Activated naive CD4-positive, alpha-beta T cell treated with anti-CD3 and anti-CD28 coated beads, Interleukin-2, amount 10 ng/mL, durations not matched to agents 7 days and 5 days (primary cell): ENCODE data around the gene ITGAX.

Experiments
- CTCF ChIA-PET: fragments of 350-600 bp; sonication (Branson Sonifier 250); formaldehyde crosslinking; loops from one replicate; lab custom pipeline; 2021; ENCODE audit warnings: antibody characterized with exemption; lab: Charles Lee
- DNase-seq: peaks from one replicate; pipeline ENCODE4 v3.0.0-alpha.2; 2020
- H3K27ac Mint-ChIP-seq: one replicate; pipeline ENCODE4 v1.8.0; 2021; ENCODE audit warnings: mild to moderate bottlenecking, moderate library complexity, mixed read lengths
- H3K27me3 Mint-ChIP-seq: one replicate; pipeline ENCODE4 v1.8.0; 2021; ENCODE audit warnings: mild to moderate bottlenecking, mixed read lengths
- H3K36me3 Mint-ChIP-seq: one replicate; pipeline ENCODE4 v1.8.0; 2021; ENCODE audit warnings: mixed read lengths
- H3K4me1 Mint-ChIP-seq: one replicate; pipeline ENCODE4 v1.8.0; 2021; ENCODE audit warnings: mixed read lengths
- H3K4me3 Mint-ChIP-seq: one replicate; pipeline ENCODE4 v1.8.0; 2021; ENCODE audit warnings: mild to moderate bottlenecking, moderate library complexity, mixed read lengths
- H3K9me3 Mint-ChIP-seq: one replicate; pipeline ENCODE4 v1.8.0; 2021; ENCODE audit warnings: mixed read lengths

Gene ITGAX

GRCh38 chr16:31373235-31373634 is 18.3 kb downstream of the ITGAX start:
- DNase-seq: no peak
- Mint-ChIP-seq H3K4me3 (no peak overlapping the region), H3K9me3 (peaks cover 4% of the 10 kb centered on the region), H3K27me3 (peaks cover 57% of the 10 kb centered on the region), H3K4me1 (peaks cover 4% of the 10 kb centered on the region), H3K27ac (no peak overlapping the region), H3K36me3 (peaks cover 1% of the 10 kb centered on the region)
- CTCF ChIA-PET: interaction anchor here (0.7 to 1.6 kb wide), 2 partner anchors 13 to 47 kb away, joined by 3 read pairs; no protein-coding TSS in a partner anchor

DNA sequence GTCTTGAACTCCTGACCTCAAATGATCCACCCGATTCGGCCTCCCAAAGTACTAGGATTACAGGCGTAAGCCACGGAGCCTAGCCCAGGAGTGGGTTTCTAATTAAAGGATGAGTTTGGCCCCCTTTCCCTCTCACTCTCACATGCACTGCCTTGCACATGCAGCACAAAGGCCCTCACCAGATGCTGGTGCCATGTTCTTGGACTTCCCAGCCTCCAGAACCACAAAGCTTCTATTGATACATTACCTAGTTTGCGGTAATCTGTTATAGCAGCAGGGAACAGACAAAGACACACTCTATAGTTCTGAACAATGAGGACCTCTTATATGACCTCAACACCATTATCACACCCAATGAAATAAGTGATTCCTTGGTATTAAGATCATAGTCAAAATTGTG is 20.3 kb downstream of the ITGAX start:
- peaks cover 4% of the 10 kb centered on the region for H3K4me1 Mint-ChIP-seq
- peaks cover 1% of the 10 kb centered on the region for H3K36me3 Mint-ChIP-seq
- peaks cover 71% of the 10 kb centered on the region for H3K27me3 Mint-ChIP-seq
- DNase-seq: no peak
- H3K27ac Mint-ChIP-seq: no peak overlapping the region
- peaks cover 4% of the 10 kb centered on the region for H3K9me3 Mint-ChIP-seq
- CTCF ChIA-PET: interaction anchor here (1.2 kb wide), 1 partner anchor 41 kb away, joined by 4 read pairs; no protein-coding TSS in a partner anchor
- H3K4me3 Mint-ChIP-seq: no peak overlapping the region

GRCh38 chr16:31376705-31377104 is 21.7 kb downstream of the ITGAX start:
- H3K36me3 Mint-ChIP-seq: peaks cover 1% of the 10 kb centered on the region
- H3K4me3 Mint-ChIP-seq: no peak overlapping the region
- CTCF ChIA-PET: interaction anchor here (1.2 kb wide), 1 partner anchor 43 kb away, joined by 4 read pairs; no protein-coding TSS in a partner anchor
- no peak overlapping the region for H3K27ac Mint-ChIP-seq
- no peak for DNase-seq
- peaks cover 64% of the 10 kb centered on the region for H3K27me3 Mint-ChIP-seq
- H3K9me3 Mint-ChIP-seq: peaks cover 4% of the 10 kb centered on the region
- H3K4me1 Mint-ChIP-seq: peaks cover 4% of the 10 kb centered on the region

DNA sequence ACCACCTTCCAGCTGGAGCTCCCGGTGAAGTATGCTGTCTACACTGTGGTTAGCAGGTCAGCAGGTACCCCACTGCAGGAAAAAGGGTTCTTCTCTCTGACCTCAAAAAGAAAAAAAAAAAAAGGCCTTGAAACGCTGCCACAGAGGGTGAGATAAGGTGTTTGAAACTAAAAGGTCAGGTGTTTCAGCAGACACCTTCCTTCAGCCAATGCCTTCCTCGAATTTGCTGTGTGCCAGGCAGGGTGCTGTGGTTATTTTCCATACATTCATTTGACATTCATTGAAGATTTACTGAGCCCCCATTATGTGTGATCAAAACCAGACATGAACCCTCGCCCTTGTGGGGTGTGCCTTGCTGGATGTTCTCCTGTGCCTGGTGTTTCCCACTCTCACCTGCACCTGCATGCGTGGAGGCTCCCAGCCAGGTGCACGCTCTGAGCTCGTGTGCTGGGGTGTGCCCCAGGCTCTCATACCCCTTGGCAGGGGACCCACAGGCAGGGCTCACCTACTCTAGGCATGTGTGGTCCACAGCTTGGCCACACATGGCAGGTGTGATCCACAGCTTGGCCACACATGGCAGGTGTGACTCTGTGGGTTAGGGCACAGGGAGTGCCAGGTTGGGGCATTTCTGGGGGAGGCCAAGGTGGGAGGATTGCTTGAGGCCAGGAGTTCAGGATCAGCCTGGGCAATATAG is 22.4 kb downstream of the ITGAX start:
- CTCF ChIA-PET: interaction anchor here (0.7 kb wide), 1 partner anchor 85 kb away, joined by 3 read pairs; no protein-coding TSS in a partner anchor
- no peak for DNase-seq
- Mint-ChIP-seq H3K4me1 (peaks cover 4% of the 10 kb centered on the region), H3K27me3 (peaks cover 61% of the 10 kb centered on the region), H3K9me3 (peaks cover 4% of the 10 kb centered on the region), H3K27ac (no peak overlapping the region), H3K4me3 (no peak overlapping the region), H3K36me3 (peaks cover 1% of the 10 kb centered on the region)

DNA sequence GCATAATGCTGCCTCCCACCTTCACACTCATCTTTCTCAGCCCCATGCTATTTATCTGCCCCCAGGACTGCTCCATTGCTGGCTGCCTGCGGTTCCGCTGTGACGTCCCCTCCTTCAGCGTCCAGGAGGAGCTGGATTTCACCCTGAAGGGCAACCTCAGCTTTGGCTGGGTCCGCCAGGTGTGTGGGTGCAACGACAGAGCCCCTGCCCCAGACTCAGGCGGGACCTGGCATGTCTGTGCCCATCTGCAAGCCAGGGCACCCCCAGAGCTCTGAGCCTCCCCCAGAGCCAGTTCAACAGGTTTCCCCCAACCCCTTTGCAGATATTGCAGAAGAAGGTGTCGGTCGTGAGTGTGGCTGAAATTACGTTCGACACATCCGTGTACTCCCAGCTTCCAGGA is 25.2 kb downstream of the ITGAX start:
- peaks cover 4% of the 10 kb centered on the region for H3K9me3 Mint-ChIP-seq
- no peak overlapping the region for H3K27ac Mint-ChIP-seq
- H3K4me1 Mint-ChIP-seq: peaks cover 6% of the 10 kb centered on the region
- CTCF ChIA-PET: interaction anchor here (0.6 kb wide), 1 partner anchor 307 kb away, joined by 3 read pairs; no protein-coding TSS in a partner anchor
- H3K4me3 Mint-ChIP-seq: no peak overlapping the region
- peaks cover 59% of the 10 kb centered on the region for H3K27me3 Mint-ChIP-seq
- peaks cover under 1% of the 10 kb centered on the region for H3K36me3 Mint-ChIP-seq
- no peak for DNase-seq

DNA sequence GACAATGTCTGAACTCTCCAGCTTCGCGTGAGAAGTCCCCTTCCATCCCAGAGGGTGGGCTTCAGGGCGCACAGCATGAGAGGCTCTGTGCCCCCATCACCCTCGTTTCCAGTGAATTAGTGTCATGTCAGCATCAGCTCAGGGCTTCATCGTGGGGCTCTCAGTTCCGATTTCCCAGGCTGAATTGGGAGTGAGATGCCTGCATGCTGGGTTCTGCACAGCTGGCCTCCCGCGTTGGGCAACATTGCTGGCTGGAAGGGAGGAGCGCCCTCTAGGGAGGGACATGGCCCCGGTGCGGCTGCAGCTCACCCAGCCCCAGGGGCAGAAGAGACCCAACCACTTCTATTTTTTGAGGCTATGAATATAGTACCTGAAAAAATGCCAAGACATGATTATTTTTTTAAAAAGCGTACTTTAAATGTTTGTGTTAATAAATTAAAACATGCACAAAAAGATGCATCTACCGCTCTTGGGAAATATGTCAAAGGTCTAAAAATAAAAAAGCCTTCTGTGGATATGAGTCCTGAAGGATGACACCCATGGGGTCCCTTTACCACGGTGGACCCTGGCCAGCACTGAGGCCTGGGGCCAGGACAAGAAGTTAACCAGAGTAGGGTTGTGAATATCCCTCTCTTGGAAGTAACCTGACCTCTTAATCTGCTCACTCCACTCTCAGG is 27.6 kb downstream of the ITGAX start:
- peaks cover 11% of the 10 kb centered on the region for H3K4me1 Mint-ChIP-seq
- peaks cover 68% of the 10 kb centered on the region for H3K27me3 Mint-ChIP-seq
- no peaks in the 10 kb centered on the region for H3K9me3 Mint-ChIP-seq
- H3K27ac Mint-ChIP-seq: no peak overlapping the region
- no peaks in the 10 kb centered on the region for H3K36me3 Mint-ChIP-seq
- no peak overlapping the region for H3K4me3 Mint-ChIP-seq
- CTCF ChIA-PET: interaction anchor here (0.6 to 2.9 kb wide), 26 partner anchors 9 to 558 kb away, joined by 3 to 22 read pairs (median 3); partner anchors contain the start of genes PYCARD and ZNF843
- DNase-seq: peak; percentile 81

GRCh38 chr16:31385680-31386079 is 30.7 kb downstream of the ITGAX start:
- peaks cover 57% of the 10 kb centered on the region for H3K27me3 Mint-ChIP-seq
- H3K27ac Mint-ChIP-seq: no peak overlapping the region
- no peak overlapping the region for H3K4me3 Mint-ChIP-seq
- no peaks in the 10 kb centered on the region for H3K36me3 Mint-ChIP-seq
- no peaks in the 10 kb centered on the region for H3K9me3 Mint-ChIP-seq
- DNase-seq: no peak
- peaks cover 11% of the 10 kb centered on the region for H3K4me1 Mint-ChIP-seq
- CTCF ChIA-PET: interaction anchor here (1.0 to 2.0 kb wide), 4 partner anchors 53 to 400 kb away, joined by 4 to 6 read pairs (median 4); partner anchors contain the start of gene ZNF843

DNA sequence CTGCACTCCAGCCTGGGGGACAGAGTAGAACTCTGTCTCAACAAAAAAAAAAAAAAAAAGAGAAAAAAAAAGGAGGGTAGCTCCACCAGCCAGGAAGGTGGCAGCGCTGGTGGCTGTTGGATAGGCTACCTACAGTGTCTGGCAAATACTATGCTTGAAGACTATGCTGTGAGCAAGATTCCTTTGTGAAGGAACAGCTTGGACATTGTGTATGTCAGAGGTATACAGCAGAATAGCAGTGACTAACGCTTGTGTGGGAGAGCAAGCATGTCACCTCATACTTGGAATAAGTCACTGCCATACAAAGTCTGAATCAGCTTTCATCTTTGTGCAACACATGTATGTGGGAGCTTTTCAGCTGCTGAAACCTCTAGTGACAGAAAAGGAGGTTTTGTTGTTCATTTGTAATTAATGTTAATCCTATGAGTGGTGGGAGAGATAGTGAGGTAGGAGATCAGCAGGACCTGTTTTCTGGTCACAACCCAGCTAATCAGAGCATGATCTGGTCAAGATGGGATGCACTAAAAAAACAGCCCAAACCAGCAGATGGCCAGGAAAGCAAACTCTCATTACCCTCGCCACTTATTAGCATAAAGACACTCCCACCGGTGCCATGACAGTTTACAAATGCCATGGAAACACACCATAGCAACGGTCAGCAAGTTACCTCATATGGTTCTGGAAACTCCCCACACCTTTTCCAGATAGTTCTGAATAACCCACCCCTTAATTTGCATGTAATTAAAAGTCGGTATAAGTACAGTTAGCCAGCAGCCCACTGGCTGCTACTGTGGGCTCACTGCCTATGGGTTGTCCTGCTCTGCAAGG is 31.4 kb downstream of the ITGAX start:
- peaks cover 55% of the 10 kb centered on the region for H3K27me3 Mint-ChIP-seq
- H3K9me3 Mint-ChIP-seq: no peaks in the 10 kb centered on the region
- H3K27ac Mint-ChIP-seq: no peak overlapping the region
- CTCF ChIA-PET: interaction anchor here (1.1 to 2.0 kb wide), 3 partner anchors 57 to 401 kb away, joined by 4 to 5 read pairs (median 4); partner anchors contain the start of gene ZNF843
- H3K4me1 Mint-ChIP-seq: peaks cover 11% of the 10 kb centered on the region
- no peak for DNase-seq
- no peaks in the 10 kb centered on the region for H3K36me3 Mint-ChIP-seq
- H3K4me3 Mint-ChIP-seq: no peak overlapping the region

GRCh38 chr16:31388535-31388934 is 33.6 kb downstream of the ITGAX start:
- Mint-ChIP-seq H3K27me3 (peaks cover 55% of the 10 kb centered on the region), H3K4me1 (peaks cover 11% of the 10 kb centered on the region), H3K4me3 (no peak overlapping the region), H3K27ac (no peak overlapping the region), H3K9me3 (no peaks in the 10 kb centered on the region), H3K36me3 (no peaks in the 10 kb centered on the region)
- DNase-seq: no peak
- CTCF ChIA-PET: no interaction called here

DNA sequence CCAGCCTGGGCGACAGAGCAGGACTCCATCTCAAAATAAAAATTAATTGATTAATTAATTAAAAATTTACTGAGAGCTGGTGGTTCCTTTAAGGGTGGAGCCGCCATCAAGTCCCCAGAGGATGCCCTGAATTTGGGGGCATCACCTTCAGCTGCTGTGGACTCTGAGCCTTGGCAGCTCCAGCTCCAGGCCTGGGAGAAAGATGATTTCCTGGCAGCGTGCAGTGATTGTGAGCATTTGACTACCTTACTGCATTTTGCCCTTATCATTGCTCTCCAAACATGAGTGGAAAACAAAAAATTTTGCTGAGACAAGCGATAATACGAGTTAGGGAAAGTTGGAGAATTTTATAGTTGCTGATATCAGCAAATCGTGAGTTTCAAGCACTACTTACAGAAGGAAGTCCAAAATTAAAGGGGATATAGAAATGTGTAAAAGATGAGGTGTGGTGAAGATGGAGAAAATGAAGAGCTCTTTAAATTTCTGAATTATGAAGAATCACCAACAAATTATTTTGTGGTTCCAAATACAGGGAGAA is 35.6 kb downstream of the ITGAX start:
- Mint-ChIP-seq H3K27me3 (peaks cover 47% of the 10 kb centered on the region), H3K9me3 (no peaks in the 10 kb centered on the region), H3K27ac (no peak overlapping the region), H3K4me3 (no peak overlapping the region), H3K4me1 (peaks cover 4% of the 10 kb centered on the region), H3K36me3 (no peaks in the 10 kb centered on the region)
- CTCF ChIA-PET: no interaction called here
- DNase-seq: no peak

GRCh38 chr16:31393056-31393455 is 38.1 kb downstream of the ITGAX start, which contains the start of gene ITGAD:
ITGAD (plus strand) TSS chr16:31393335; CDS start chr16:31393361, 26 bp downstream.
- no peak within 1 kb of the TSS for H3K4me3 Mint-ChIP-seq
- no peak for DNase-seq
- H3K27ac Mint-ChIP-seq: no peak within 1 kb of the TSS
- H3K27me3 Mint-ChIP-seq: peaks cover 22% of the 10 kb centered on the region
- H3K9me3 Mint-ChIP-seq: no peaks in the 10 kb centered on the region
- H3K36me3 Mint-ChIP-seq: no peaks in the 10 kb centered on the region
- H3K4me1 Mint-ChIP-seq: no peaks in the 10 kb centered on the region
- CTCF ChIA-PET: no interaction called here

DNA sequence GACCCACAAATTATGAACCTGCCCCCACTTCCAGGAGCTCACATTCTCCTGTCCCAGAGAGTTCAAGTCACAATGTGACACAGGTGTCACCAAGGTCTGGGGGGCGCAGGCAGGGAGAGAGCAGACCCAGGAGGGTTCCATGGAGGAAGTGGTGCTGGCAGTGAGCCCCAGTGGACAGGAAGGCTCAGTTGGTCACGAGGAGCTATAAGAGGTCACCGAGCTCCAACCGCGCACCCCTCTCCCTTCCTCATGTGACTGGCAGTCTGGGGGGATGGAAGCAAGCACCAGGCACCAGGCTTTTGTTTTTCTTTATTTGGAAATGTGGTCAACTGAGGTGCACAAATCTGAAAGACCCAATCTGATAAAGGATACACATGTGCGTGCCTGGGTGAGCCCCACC is 40.7 kb downstream of the ITGAX start:
- DNase-seq: no peak
- H3K27me3 Mint-ChIP-seq: peaks cover 17% of the 10 kb centered on the region
- H3K9me3 Mint-ChIP-seq: peaks cover 13% of the 10 kb centered on the region
- peaks cover 13% of the 10 kb centered on the region for H3K4me1 Mint-ChIP-seq
- CTCF ChIA-PET: interaction anchor here (0.7 to 1.4 kb wide), 2 partner anchors 13 to 16 kb away, joined by 3 read pairs; no protein-coding TSS in a partner anchor
- no peak overlapping the region for H3K27ac Mint-ChIP-seq
- peaks cover 7% of the 10 kb centered on the region for H3K36me3 Mint-ChIP-seq
- no peak overlapping the region for H3K4me3 Mint-ChIP-seq

- DNase-seq: no peak
- Mint-ChIP-seq H3K27ac (no peak overlapping the region), H3K9me3 (peaks cover 13% of the 10 kb centered on the region), H3K4me3 (no peak overlapping the region), H3K36me3 (peaks cover 7% of the 10 kb centered on the region), H3K27me3 (peaks cover 17% of the 10 kb centered on the region), H3K4me1 (peaks cover 13% of the 10 kb centered on the region)
- CTCF ChIA-PET: no interaction called here
These were observed 42.2 kb downstream of the ITGAX start for GRCh38 chr16:31397096-31397660.
